GM21619 (cell line): ENCODE measurements around the gene ARL6IP1.
"Not testable (repeated sequence)": the region's sequence is repeated elsewhere in the genome, so short reads cannot be mapped to it uniquely, and the experiment has no call there.

ENCODE experiments used
- ATAC-seq: cut with Tn5 transposase; IDR thresholded peaks from one replicate; pipeline ENCODE4 v1.9.1; 2021; ENCODE audit not compliant: unreplicated experiment

The ARL6IP1 gene

DNA sequence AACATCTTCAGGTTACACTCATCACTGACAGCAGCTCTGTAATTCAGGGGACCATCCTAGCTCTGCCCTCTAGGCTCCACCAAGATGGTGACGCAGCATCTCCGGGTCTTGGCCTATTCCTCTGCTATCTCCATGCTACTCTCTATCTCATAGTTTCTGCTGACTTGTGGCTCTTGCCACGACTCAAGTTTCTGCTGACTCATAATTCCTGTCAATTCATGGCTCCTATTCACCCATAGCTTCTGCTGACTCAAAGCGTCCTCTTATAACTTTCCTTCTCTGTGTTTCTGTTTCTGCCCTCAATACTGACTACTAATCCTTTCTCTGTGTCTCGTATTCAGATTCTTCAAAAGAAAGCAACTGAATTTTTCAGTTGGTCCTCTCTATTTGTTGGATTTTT is 38.6 kb downstream of the ARL6IP1 start:
- ATAC-seq: peak; percentile 57

DNA sequence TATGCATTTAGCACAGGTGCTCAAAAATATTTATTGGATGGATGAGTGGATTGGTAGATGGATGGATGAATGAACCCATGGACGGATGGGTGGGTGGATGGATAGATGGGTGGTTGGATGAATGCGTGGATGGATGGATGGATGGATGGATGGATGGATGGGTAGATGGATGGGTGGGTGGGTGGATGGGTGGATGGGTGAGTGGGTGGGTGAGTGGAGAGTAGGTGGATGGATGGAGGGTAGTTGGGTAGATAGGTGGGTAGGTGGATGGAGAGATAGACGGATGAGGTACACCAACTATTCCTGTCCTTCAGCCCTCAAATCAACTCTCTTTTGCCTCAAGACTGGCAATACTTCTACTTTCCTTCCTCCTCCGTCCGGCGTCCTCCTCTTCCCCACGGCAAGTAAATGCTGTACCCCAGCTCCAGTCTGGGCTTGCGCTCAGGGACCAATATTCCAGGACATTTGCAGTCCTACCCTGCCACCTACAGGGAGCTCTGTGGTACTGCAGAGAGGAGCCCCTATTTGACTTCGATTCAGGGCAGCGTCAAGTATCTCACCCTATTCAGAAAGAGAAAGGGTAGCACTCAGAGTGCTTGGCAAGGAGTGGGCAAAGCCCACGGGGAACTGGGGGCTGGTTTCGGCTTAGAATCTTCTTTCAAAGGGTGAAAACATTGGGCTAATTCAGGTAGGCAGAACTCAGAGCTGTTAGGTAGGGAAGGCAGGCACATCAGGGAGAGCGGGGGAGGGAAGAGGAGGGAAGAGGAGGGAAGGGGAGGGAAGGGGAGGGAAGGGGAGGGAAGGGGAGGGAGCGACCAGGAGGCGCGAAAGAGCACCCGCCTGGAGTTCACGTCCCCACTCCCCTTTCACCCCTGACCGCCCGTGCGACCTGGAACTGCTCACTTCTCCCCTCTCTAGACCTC is 41.5 kb downstream of the ARL6IP1 start:
- ATAC-seq: peak; percentile 55

DNA sequence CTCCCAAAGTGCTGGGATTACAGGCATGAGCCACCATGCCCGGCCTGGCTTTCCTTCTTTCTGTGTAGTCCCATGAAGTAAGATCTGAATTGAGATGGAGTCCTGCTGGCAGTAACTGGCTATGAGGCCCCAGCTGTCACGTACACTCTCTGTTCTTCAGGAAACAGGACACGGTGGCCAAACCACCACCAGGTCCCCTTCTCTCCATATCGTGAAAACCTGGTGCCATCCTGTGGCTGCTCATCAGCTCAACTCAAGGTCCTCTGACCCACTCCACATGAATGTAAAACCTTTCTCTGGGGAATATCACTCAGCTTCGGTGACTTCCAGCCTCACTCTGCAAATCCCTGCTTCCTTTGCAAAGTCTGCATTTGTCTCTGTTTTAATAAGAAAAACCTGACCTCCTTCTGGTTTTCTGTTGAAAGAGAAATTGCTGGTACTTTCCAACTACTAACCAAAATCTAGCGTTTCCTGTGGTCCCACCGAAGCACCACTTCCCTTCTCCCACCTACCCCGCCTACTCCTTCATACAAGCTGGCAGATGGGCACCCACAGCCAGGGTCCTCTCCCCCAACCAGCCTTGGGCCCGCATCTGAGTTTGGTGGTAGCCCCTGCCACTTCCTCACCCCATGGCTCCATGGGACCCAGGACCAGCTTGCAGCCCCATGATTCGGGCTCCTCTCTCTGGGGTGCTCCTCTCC is 43.2 kb downstream of the ARL6IP1 start:
- peak; percentile 44 for ATAC-seq

DNA sequence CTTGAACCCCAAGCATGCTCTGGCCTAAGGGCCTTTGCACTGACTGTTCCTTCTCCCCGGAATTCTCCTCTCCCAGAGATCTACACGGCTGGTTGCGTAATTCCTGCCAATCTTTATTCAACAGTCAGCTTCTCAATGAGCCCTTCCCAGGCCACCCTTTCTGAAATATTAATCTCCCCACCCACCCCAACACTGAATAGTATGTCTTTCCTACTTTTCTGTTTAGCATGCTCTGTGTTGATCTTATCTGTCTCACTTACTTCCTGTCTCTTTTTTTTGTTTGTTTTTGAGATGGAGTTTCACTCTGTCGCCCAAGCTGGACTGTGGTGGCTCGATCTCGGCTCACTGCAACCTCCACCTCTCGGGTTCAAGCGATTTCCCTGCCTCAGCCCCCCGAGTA is 44.7 kb downstream of the ARL6IP1 start:
- not testable (repeated sequence) for ATAC-seq

DNA sequence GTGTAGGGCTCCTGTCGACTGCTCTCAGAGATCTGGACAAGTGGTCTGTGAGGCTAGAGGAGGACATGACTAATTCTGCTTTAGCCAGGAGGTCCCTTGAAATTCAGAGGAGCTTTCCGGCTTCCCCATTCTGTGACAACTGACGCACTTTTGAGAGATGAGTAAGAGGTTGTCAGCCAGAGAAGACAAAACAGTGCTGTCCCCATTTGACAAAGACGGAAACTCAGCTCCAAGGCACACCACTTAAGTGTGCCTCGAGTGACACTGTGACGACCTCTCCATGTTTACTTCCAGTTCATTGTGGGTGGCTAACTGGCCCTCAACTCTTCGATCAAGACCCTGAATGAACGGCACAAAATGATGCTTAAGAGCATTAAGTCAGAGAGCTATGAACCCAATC is 58.5 kb downstream of the ARL6IP1 start:
- ATAC-seq: not testable (repeated sequence)
